HG02759 (cell line): Measurements from ENCODE around the gene KLHDC7A.

Experiments
- ATAC-seq: cut with Tn5 transposase; IDR thresholded peaks from one replicate; pipeline ENCODE4 v1.9.1; 2021; ENCODE audit warnings: mild to moderate bottlenecking, moderate library complexity; ENCODE audit not compliant: unreplicated experiment

Gene KLHDC7A

DNA sequence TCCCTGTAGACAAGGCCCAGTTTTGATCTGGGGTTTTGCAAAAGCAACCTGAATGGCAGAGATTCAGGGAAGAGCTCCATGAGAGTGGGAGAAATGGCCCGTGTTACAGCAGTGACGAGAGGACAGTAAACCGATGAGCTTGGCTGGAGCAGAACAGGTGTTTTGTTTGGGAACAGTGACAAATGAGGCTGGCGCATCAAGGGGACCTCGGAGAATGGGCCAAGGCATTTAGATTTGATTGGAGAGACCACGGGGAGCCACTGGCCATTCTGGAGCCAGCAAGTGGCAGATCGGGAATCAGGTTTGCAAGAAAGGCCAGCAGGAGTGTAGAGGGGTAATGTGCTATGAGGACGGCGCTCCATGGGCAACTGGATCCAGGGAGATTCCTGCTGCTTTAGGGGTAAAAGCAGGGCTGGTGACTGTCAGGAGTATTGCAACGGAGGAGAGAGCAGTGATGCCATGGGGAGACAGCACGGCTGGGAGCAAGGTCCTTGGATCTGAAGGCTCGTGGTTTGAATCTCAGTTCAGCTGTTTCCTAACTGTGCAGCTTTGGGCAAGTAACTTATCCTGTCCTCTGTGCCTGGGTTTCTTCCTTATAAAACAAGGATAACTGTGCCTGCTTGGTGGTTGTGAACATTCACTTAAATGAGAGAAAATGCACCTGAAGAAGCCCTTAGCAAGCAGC, 9.9 kb upstream of the KLHDC7A start:
- no peak for ATAC-seq

DNA sequence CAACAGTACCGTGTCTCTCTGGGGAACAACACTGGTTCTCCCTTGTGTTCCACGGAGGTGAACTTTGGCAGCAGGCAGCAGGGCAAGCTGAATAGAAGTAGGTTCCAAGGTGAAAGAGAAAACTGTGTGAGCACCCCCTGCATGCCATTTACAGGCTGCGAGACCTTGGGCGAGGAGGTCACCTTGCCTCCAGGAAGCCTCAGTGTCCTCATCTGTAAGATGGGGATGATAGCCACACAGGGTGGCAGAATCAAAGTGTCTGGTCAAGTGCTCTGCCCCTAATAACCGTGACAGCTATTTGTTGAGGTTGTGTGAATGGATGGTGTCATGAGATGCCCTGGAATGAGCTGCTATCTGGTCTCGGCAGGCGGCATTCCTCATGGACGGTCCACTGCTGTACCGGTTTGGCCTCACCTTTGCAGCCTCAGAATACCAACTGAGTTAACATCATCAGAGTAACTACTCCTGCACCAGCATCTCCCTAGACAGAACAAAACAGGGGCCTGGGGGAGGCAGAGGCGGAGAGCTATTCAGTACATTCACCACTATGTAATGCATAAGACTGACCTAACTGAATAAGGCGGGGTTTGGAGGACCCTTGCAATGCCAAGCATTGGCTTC, 7.4 kb upstream of the KLHDC7A start:
- ATAC-seq: no peak

DNA sequence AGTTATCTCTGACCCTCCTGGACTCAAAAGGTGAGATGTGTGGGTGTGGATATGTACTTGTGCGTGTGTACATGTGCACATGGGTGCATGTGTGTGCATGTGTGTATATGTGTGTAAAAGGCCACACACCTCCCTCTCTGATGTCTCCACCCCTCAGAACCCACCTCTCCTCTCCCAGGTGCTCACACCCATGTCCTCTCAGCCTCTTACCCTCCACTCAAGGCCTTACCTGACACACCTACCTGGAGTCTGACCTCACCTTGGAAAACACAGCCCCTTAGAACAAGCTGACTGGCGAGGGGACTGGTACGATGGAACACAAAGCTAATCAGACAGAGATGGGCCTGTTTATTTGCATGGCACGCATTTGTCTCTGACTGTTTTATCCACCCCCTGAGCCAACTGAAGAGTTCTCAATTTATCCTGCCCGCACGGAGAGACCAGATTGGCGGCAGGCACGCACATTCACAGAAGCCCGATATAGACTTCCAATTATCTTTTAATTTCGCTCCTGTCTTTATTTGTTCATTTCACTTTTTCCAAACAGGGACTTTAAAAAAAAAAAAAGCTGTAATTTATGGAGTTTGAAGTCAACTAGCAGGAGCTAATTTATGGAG, 6.1 kb upstream of the KLHDC7A start:
- no peak for ATAC-seq

DNA sequence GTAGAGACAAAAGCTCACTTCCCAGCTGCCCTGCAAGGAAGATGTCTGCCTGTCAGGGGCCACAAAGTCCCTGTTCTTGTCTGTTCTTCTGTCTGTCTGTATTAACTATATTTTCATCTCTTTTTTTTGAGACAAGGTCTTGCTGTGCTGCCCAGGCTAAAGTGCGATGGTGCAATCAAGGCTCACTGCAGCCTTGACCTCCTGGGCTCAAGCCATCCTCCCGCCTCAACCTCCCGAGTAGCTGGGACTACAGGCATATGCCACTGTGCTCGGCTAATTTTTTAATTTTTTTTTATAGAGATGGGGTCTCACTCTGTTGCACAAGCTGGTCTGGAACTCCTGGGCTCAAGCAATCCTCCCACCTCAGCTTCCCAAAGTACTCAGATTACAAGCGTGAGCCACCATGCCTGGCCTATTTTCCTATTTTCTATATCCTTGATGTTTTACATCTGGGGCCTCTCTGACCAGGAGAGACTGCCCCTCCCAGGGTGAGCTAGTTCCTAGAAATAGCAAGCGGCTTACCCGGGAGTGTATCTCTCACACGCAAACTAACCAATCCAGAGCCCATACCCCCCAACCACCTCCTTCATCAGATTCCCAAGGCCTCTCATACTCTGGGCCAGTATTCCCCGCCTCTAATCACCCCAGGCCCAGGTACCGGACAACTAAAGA, 5.4 kb upstream of the KLHDC7A start:
- ATAC-seq: no peak

DNA sequence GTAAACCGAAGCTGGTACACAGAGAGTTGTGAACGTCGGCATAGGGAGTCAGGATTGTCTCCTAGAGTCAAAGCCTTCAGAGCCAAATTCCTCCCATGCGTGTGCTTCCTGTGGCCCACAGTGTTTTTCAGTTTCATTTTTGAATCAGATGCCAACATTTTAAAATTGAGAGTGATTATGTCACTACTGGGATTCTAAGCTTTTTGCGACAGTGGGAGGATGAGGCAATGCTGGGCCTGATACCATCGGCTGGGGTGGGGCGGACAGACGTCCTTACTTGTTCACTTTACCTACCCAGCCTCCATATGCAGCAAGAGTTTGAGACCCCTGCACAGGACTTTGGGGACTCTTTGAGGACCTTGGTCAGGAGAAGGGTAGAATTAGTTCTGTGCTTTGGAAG, 1.3 kb upstream of the KLHDC7A start:
- no peak for ATAC-seq

DNA sequence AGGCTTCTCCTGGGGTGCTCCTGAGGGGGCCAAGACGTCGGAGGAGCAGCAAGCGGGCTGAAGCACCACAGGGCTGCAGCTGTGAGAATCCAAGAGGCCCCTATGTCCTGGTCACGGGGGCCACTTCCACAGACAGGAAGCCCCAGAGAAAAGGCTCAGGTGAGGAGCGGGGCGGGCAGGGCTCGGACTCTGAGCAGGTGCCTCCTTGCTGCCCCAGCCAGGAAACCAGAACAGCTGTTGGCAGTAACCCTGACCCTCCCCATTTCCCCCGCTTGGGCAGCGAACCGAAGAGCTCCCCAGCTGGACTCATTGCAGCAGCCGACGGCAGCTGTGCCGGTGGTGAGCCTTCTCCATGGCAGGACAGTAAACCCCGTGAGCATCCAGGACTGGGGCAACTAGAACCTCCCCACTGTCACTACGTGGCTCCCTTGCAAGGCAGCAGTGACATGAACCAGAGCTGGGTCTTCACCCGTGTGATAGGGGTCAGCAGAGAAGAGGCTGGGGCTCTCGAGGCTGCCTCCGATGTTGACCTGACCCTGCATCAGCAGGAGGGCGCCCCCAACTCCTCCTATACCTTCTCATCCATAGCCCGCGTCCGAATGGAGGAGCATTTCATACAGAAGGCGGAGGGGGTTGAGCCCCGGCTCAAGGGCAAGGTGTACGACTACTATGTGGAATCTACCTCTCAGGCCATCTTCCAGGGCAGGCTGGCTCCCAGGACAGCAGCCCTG, 625 bp downstream of the KLHDC7A start:
- ATAC-seq: no peak

DNA sequence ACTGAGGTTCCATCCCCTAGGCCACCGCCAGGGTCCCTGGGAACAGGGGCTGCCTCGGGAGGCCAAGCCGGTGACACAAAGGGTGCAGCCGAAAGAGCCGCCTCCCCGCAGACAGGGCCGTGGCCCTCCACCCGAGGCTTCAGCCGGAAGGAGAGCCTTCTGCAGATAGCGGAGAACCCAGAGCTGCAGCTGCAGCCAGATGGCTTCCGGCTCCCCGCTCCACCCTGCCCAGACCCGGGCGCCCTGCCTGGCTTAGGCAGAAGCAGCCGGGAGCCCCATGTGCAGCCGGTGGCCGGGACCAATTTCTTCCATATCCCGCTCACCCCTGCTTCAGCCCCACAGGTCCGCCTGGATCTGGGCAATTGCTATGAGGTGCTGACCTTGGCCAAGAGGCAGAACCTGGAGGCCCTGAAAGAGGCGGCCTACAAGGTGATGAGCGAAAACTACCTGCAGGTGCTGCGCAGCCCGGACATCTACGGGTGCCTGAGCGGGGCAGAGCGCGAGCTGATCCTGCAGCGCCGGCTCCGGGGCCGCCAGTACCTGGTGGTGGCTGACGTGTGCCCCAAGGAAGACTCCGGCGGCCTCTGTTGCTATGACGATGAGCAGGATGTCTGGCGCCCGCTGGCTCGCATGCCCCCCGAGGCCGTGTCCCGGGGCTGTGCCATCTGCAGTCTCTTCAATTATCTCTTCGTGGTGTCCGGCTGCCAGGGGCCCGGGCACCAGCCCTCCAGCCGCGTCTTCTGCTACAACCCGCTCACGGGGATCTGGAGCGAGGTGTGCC, 1.4 kb downstream of the KLHDC7A start:
- ATAC-seq: no peak

DNA sequence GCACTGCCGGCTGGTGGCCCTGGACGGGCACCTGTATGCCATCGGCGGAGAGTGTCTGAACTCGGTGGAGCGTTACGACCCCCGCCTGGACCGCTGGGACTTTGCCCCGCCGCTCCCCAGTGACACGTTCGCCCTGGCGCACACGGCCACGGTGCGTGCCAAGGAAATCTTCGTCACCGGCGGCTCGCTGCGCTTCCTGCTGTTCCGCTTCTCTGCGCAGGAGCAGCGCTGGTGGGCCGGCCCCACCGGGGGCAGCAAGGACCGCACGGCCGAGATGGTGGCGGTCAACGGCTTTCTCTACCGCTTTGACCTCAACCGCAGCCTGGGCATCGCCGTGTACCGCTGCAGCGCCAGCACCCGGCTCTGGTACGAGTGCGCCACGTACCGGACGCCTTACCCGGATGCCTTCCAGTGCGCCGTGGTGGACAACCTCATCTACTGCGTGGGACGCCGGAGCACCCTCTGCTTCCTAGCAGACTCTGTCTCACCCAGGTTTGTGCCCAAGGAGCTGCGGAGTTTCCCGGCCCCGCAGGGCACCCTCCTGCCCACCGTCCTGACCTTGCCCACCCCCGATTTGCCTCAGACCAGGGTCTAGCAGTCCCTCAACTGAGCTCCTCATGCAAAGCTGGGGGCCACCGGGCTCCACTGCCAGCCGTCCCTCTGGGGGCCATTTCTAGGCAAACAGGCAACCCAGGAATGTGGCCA, 2.1 kb downstream of the KLHDC7A start:
- no peak for ATAC-seq

DNA sequence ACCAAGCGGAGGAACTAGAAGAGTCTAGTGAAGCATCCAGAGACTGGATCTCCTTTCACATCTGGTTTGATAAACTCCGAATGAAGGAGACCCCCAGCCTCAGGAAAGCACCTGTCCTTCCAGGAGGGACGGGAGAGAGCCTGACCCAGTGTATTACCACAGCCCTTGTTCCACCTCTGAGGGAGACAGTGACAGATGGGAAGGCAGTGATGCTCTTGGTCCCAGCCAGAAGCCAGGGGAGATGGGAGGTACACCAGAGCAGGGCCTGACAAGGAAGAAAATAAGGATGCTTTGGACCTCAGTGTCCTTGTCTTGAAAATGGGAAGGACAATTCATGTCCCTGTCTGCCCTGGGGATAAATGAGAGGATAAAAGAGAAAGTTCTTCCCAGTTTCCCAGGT, 3.5 kb downstream of the KLHDC7A start:
- no peak for ATAC-seq

DNA sequence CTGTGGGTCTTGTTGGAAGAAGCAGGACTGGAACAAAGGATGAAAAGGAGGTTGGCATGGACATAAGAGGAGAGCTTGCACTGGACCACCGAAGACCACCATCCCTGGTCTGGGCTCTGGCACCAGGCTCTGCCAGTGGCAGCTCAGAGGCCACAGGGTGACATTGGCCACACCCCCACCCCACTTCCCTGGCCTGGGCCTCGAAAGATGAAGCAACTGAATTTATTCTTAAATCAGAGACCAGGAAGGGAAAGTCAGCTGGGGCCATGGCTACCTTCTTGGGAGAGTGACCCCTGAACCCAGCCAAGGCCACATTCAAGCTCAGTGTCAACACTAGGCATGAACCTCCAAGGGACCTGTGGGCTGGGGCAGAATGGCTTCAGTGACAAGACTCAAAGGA, 4.0 kb downstream of the KLHDC7A start:
- ATAC-seq: no peak

DNA sequence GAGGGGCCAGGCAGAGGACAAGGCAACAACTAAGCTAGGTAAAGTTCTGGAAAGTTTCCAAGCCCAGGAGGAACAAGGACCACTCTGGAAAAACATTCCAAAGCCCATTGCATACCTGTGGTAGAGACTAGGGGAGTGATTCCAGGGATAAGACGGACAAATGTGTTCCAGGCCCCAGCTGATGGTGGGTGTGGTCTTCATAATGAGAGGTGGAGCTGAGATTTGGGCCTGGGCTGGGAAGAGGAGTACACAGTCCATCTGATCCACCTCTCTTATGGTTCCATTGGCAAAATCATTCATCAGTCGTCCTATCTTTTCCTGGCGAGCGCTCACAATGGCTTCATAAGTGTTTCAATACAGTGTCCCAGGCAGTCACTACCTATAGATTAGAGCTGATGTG, 4.5 kb downstream of the KLHDC7A start:
- ATAC-seq: no peak

DNA sequence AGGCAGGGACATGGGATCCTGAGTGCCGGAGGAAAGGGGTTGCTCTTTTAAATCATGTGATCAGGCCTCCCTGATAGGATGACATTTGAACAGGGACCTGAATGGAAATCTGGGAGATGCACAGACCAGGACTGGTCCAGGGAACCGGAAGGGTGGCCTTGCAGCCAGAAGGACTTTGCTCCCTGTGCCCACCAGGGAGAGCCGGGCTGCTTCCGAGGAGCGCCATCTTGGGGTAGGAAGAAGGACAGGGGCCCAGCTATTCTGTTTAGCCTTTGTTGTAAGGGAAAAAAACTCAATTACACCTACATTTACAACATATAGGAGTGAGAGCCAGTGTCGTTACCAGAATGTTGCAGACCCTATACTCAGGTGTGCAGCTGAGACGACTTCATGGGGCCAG, 5.5 kb downstream of the KLHDC7A start:
- no peak for ATAC-seq

DNA sequence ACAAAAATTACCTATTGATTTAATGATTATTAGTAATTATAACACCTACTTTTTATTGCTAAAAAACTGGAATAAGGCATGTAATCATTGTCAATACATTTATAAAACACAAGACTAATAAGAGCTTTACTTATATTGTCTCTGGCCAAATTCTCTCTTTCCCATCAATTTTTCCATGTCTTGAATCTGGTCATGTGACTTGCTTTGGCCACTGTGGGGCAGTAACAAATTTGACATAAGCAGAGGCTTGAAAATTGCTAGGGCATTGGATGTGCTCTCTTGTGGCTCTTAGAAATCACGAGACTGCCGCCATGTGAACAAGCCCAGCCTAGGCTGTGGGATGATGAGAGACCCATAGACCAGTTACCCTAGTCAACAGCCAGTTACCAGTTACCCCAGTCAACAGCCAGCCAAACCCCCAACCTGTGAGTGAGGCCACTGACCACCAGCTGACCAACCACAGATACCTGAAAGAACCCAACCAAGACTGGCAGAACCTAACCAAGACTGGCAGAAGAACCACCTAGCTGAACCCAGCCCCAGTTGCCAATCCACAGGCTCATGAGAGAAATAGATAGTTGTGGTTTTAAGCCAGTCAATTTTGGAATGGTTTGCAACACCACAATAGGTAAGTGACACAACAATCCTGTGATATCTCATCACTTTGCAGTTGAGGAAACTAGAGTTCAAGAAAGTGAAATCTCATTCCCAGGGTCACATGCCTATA, 8.8 kb downstream of the KLHDC7A start:
- no peak for ATAC-seq

DNA sequence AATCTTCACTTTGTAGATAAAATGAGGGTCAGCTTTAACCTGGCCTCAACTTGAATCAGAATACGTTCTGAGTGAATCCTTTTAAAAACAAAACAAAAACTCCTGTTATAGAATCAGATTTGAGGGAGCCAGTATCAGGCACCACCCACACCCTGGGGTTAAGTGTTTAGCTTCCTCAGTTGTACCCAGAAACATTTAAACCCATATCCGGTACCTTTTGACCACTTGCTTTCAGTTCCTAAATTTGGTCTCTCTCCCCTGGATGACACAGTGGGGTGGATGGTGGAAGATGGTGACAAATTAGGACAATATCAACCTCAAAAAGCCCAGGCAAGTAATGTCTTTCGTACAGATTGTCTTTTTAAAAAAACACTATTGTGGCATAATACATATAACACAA, 10.4 kb downstream of the KLHDC7A start:
- ATAC-seq: no peak

DNA sequence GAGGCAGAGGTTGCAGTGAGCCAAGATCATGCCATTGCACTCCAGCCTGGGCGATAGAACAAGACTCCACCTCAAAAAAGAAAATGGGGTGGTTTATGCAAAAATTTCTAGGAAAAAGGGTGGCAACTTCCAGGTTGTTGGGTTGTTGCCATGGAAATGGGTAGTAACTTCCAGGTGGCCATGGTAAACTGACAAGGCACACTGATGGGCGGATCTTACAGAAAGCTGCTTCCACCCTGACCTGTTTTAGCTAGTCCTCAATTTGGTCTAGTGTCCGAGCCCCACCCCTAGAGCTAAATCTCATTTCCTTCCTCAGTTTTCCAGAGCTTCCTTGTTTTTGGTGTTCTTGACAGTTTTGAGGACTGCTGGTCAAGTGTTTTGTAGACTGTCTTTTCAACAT, 13.6 kb downstream of the KLHDC7A start:
- ATAC-seq: no peak

DNA sequence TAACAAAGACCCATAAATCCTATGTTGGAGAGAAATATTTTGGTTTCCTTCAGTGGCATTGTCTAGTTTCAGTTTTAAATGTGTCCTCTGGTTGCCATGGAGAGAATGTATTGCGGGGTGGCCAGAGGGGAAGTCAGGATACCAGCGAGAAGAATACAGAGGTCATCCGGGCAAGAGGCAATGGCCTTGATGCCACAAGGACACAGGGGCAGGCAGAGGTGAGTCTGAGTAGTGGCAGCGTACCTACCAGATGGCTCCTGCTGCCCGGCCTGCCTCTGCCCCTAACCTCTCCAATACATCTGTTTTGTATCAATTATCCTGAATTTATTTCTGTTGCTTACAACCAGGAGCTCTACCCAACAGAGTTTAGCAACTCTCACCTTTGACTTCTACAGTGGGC, 14.9 kb downstream of the KLHDC7A start:
- ATAC-seq: no peak

DNA sequence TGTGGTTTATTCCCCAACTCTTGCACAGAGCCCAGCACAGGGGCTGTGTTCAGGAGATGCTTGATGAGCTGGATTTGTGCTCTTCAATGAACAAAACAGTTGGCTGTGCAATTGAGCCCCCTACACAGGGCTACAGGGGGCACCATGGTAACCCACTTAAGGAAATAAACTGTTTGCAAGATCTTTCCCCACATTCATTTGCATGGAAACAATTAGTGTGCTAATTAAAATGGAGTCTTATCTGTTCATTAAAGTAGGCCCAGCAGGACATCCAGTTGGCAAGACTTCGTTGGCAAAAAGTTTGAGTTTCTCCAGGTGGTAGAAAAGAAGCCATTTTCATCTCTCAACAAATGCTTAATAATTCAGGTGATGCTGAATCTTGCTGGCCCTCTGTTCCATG, 15.3 kb downstream of the KLHDC7A start:
- no peak for ATAC-seq

DNA sequence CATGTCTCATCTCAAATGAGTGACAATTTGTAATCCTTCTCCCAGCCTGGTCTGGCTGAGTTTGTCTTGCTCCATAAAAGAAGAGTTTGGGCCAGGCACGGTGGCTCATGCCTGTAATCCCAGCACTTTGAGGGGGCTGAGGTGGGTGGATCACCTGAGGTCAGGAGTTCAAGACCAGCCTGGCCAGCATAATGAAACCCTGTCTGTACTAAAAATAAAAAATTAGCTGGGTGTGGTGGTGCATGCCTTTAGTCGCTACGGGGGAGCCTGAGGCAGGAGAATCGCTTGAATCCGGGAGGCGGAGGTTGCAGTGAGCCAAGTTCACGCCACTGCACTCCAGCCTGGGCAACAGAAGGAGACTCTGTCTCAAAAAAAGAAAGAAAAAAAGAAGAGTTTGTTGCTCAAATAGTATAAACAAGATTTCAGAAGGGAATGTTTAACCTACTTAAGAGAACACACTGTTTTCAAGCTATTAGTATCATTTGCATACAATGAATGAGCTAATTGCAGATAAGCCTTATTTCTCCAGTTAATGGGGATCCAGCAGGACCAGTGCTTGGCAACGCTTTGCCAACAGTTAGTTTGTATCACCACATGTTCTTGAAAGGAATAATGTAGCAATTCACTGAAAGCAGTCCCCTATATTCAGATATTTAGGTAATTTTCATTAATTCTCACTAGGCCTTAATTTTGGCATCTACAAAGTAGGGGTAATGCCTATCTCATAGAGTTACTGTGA, 15.9 kb downstream of the KLHDC7A start:
- no peak for ATAC-seq

DNA sequence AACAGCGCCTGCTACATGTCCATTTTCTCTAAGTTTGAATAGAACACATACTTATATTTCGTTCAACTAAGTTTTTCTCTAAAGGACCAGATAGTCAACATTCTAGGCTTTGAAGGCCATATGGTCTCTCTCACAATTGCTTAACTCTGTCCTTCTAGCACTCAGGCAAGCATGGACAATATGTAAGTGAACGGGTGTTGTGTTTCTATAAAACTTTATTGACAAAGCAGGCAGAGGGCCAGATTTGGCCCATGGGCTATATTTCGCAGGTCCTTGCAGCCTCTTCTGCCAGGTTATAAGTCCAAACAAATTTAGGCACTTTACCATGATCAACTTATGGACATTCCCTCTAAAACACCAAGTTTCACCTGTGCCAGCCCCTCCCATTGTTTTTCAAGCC, 21.1 kb downstream of the KLHDC7A start:
- no peak for ATAC-seq
